Activated CD4-positive, alpha-beta memory T cell treated with anti-CD3 and anti-CD28 coated beads, Interleukin-2, amount 10 ng/mL, durations not matched to agents 7 days and 5 days (primary cell): ENCODE measurements around the gene KIF1B. TPM values are rescaled to one million over a fixed set of nuclear protein-coding genes. Genes with fewer than 3 reads are reported as not detected.
"Not testable (repeated sequence)": the region's sequence is repeated elsewhere in the genome, so short reads cannot be mapped to it uniquely, and the experiment has no call there.

ENCODE experiments used
- CTCF ChIA-PET: fragments of 350-600 bp; sonication (Branson Sonifier 250); formaldehyde crosslinking; loops from one replicate; lab custom pipeline; 2021; ENCODE audit warnings: antibody characterized with exemption, inconsistent platforms; lab: Charles Lee
- POLR2A ChIA-PET: fragments of 350-600 bp; sonication (Branson Sonifier 250); formaldehyde crosslinking; loops from one replicate; lab custom pipeline; 2021; ENCODE audit warnings: antibody characterized with exemption; lab: Charles Lee
- DNase-seq: peaks from one replicate; pipeline ENCODE4 v3.0.0-alpha.2; 2020
- H3K27ac Mint-ChIP-seq: one replicate; pipeline ENCODE4 v1.8.0; 2021; ENCODE audit warnings: mild to moderate bottlenecking, mixed read lengths
- H3K27me3 Mint-ChIP-seq: one replicate; pipeline ENCODE4 v1.8.0; 2021; ENCODE audit warnings: mixed read lengths
- H3K36me3 Mint-ChIP-seq: one replicate; pipeline ENCODE4 v1.8.0; 2021; ENCODE audit warnings: low read depth, mixed read lengths
- H3K4me1 Mint-ChIP-seq: one replicate; pipeline ENCODE4 v1.8.0; 2021; ENCODE audit warnings: mixed read lengths
- H3K4me3 Mint-ChIP-seq: one replicate; pipeline ENCODE4 v1.8.0; 2021; ENCODE audit warnings: mild to moderate bottlenecking, mixed read lengths
- H3K9me3 Mint-ChIP-seq: one replicate; pipeline ENCODE4 v1.8.0; 2021; ENCODE audit warnings: mixed read lengths
- total RNA-seq, 2 experiments: library from RNA; stranded (reverse); gene quantifications; one replicate each; pipeline ENCODE4 v1.2.3, GENCODE V29; 2021

Gene KIF1B
- total RNA-seq, 2 experiments from 2014 or later = 22.5 to 22.7 TPM

- H3K4me3 Mint-ChIP-seq = no peak overlapping the region
- ChIA-PET CTCF (interaction anchor here (3.9 kb wide), 1 partner anchor 10 kb away, joined by 28 read pairs; the partner anchor contains the start of gene KIF1B), POLR2A (interaction anchor here (0.9 to 1.8 kb wide), 2 partner anchors 10 to 50 kb away, joined by 3 to 5 read pairs; partner anchors contain the start of gene KIF1B)
- DNase-seq = no peak
- H3K27me3 Mint-ChIP-seq = no peaks in the 10 kb centered on the region
- H3K4me1 Mint-ChIP-seq = peaks cover 29% of the 10 kb centered on the region
- no peaks in the 10 kb centered on the region for H3K9me3 Mint-ChIP-seq
- peaks cover 7% of the 10 kb centered on the region for H3K36me3 Mint-ChIP-seq
- H3K27ac Mint-ChIP-seq = no peak overlapping the region
Measured at GRCh38 chr1:10220200-10220599, 9.8 kb downstream of the KIF1B start.

- H3K27me3 Mint-ChIP-seq, H3K27ac Mint-ChIP-seq, DNase-seq, H3K4me3 Mint-ChIP-seq, H3K36me3 Mint-ChIP-seq, H3K9me3 Mint-ChIP-seq: not testable (repeated sequence)
- peaks cover 25% of the 10 kb centered on the region for H3K4me1 Mint-ChIP-seq
- ChIA-PET POLR2A (interaction anchor here (1.8 kb wide), 1 partner anchor 10 kb away, joined by 5 read pairs; the partner anchor contains the start of gene KIF1B), CTCF (interaction anchor here (3.9 kb wide), 1 partner anchor 11 kb away, joined by 28 read pairs; the partner anchor contains the start of gene KIF1B)
Measured at GRCh38 chr1:10220657-10221056, 10.3 kb downstream of the KIF1B start.

- H3K27ac Mint-ChIP-seq = no peak overlapping the region
- DNase-seq = no peak
- H3K4me1 Mint-ChIP-seq = peaks cover 8% of the 10 kb centered on the region
- H3K4me3 Mint-ChIP-seq = no peak overlapping the region
- no peaks in the 10 kb centered on the region for H3K27me3 Mint-ChIP-seq
- H3K9me3 Mint-ChIP-seq = no peaks in the 10 kb centered on the region
- ChIA-PET CTCF (interaction anchor here (1.1 kb wide), 1 partner anchor 16 kb away, joined by 5 read pairs; the partner anchor contains the start of gene KIF1B), POLR2A (no interaction called here)
- peaks cover 10% of the 10 kb centered on the region for H3K36me3 Mint-ChIP-seq
Measured at GRCh38 chr1:10225573-10225972, 15.2 kb downstream of the KIF1B start.

GRCh38 chr1:10228528-10228927, 18.2 kb downstream of the KIF1B start:
- H3K27ac Mint-ChIP-seq = no peak overlapping the region
- POLR2A ChIA-PET = no interaction called here
- H3K36me3 Mint-ChIP-seq = peaks cover 3% of the 10 kb centered on the region
- H3K9me3 Mint-ChIP-seq = no peaks in the 10 kb centered on the region
- H3K27me3 Mint-ChIP-seq = no peaks in the 10 kb centered on the region
- peaks cover 10% of the 10 kb centered on the region for H3K4me1 Mint-ChIP-seq
- H3K4me3 Mint-ChIP-seq = no peak overlapping the region
- CTCF ChIA-PET = interaction anchor here (2.3 kb wide), 1 partner anchor 19 kb away, joined by 7 read pairs; the partner anchor contains the start of gene KIF1B
- no peak for DNase-seq

GRCh38 chr1:10229903-10230302, 19.5 kb downstream of the KIF1B start:
- CTCF ChIA-PET = interaction anchor here (2.3 kb wide), 1 partner anchor 20 kb away, joined by 7 read pairs; the partner anchor contains the start of gene KIF1B
- Mint-ChIP-seq H3K4me3 (no peak overlapping the region), H3K27me3 (no peaks in the 10 kb centered on the region), H3K36me3 (peaks cover 3% of the 10 kb centered on the region), H3K9me3 (no peaks in the 10 kb centered on the region), H3K4me1 (peaks cover 10% of the 10 kb centered on the region), H3K27ac (no peak overlapping the region)
- no peak for DNase-seq
- POLR2A ChIA-PET = no interaction called here

GRCh38 chr1:10232163-10232562, 21.8 kb downstream of the KIF1B start:
- no peaks in the 10 kb centered on the region for H3K27me3 Mint-ChIP-seq
- DNase-seq = no peak
- H3K4me3 Mint-ChIP-seq = no peak overlapping the region
- H3K4me1 Mint-ChIP-seq = peaks cover 18% of the 10 kb centered on the region
- ChIA-PET POLR2A (no interaction called here), CTCF (no interaction called here)
- no peaks in the 10 kb centered on the region for H3K36me3 Mint-ChIP-seq
- H3K9me3 Mint-ChIP-seq = no peaks in the 10 kb centered on the region
- no peak overlapping the region for H3K27ac Mint-ChIP-seq

- Mint-ChIP-seq H3K4me1 (peaks cover 19% of the 10 kb centered on the region), H3K9me3 (no peaks in the 10 kb centered on the region), H3K36me3 (no peaks in the 10 kb centered on the region), H3K27me3 (no peaks in the 10 kb centered on the region), H3K27ac (no peak overlapping the region), H3K4me3 (no peak overlapping the region)
- no peak for DNase-seq
- POLR2A ChIA-PET = interaction anchor here (1.1 kb wide), 1 partner anchor 15 kb away, joined by 3 read pairs; no protein-coding TSS in a partner anchor
- CTCF ChIA-PET = interaction anchor here (1.1 to 3.2 kb wide), 2 partner anchors 15 to 27 kb away, joined by 7 to 17 read pairs; partner anchors contain the start of gene KIF1B
Measured at GRCh38 chr1:10236405-10237156, 26.2 kb downstream of the KIF1B start.

GRCh38 chr1:10237157-10237539, 26.8 kb downstream of the KIF1B start:
- Mint-ChIP-seq H3K4me1 (peaks cover 23% of the 10 kb centered on the region), H3K9me3 (no peaks in the 10 kb centered on the region), H3K27ac (peak overlapping the region; percentile 23), H3K27me3 (no peaks in the 10 kb centered on the region), H3K36me3 (no peaks in the 10 kb centered on the region), H3K4me3 (no peak overlapping the region)
- CTCF ChIA-PET = interaction anchor here (3.2 kb wide), 1 partner anchor 27 kb away, joined by 17 read pairs; the partner anchor contains the start of gene KIF1B
- POLR2A ChIA-PET = interaction anchor here (1.1 kb wide), 1 partner anchor 14 kb away, joined by 3 read pairs; no protein-coding TSS in a partner anchor
- DNase-seq = no peak

- no peaks in the 10 kb centered on the region for H3K27me3 Mint-ChIP-seq
- no peak overlapping the region for H3K27ac Mint-ChIP-seq
- ChIA-PET POLR2A (no interaction called here), CTCF (interaction anchor here (1.4 kb wide), 1 partner anchor 32 kb away, joined by 4 read pairs; the partner anchor contains the start of gene KIF1B)
- H3K9me3 Mint-ChIP-seq = peaks cover 2% of the 10 kb centered on the region
- DNase-seq = no peak
- peaks cover 20% of the 10 kb centered on the region for H3K4me1 Mint-ChIP-seq
- peaks cover 5% of the 10 kb centered on the region for H3K36me3 Mint-ChIP-seq
- no peak overlapping the region for H3K4me3 Mint-ChIP-seq
Measured at GRCh38 chr1:10242135-10242534, 31.8 kb downstream of the KIF1B start.

- H3K36me3 Mint-ChIP-seq = peaks cover 7% of the 10 kb centered on the region
- DNase-seq = peak; percentile 19
- H3K4me1 Mint-ChIP-seq = peaks cover 13% of the 10 kb centered on the region
- ChIA-PET POLR2A (interaction anchor here (0.9 kb wide), 1 partner anchor 9 kb away, joined by 3 read pairs; no protein-coding TSS in a partner anchor), CTCF (no interaction called here)
- peak overlapping the region; percentile 62 for H3K27ac Mint-ChIP-seq
- peaks cover 2% of the 10 kb centered on the region for H3K9me3 Mint-ChIP-seq
- H3K4me3 Mint-ChIP-seq = no peak overlapping the region
- no peaks in the 10 kb centered on the region for H3K27me3 Mint-ChIP-seq
Measured at GRCh38 chr1:10242811-10243210, 32.4 kb downstream of the KIF1B start.

- Mint-ChIP-seq H3K27me3 (no peaks in the 10 kb centered on the region), H3K4me3 (no peak overlapping the region), H3K4me1 (peaks cover 12% of the 10 kb centered on the region), H3K27ac (no peak overlapping the region), H3K36me3 (peaks cover 15% of the 10 kb centered on the region), H3K9me3 (peaks cover 5% of the 10 kb centered on the region)
- POLR2A ChIA-PET = no interaction called here
- DNase-seq = no peak
- CTCF ChIA-PET = no interaction called here
Measured at GRCh38 chr1:10245674-10246073, 35.3 kb downstream of the KIF1B start.

- no peaks in the 10 kb centered on the region for H3K27me3 Mint-ChIP-seq
- H3K36me3 Mint-ChIP-seq = peaks cover 12% of the 10 kb centered on the region
- CTCF ChIA-PET = no interaction called here
- peaks cover 3% of the 10 kb centered on the region for H3K9me3 Mint-ChIP-seq
- POLR2A ChIA-PET = no interaction called here
- DNase-seq = no peak
- H3K27ac Mint-ChIP-seq = no peak overlapping the region
- H3K4me1 Mint-ChIP-seq = peaks cover 29% of the 10 kb centered on the region
- H3K4me3 Mint-ChIP-seq = no peak overlapping the region
Measured at GRCh38 chr1:10249808-10250457, 39.6 kb downstream of the KIF1B start.
